Loucy (cell line): ENCODE data around the gene IL12RB1.

Experiments used
- H2AFZ ChIP-seq: fragments of 200-600 bp; sonication (generic); 2 replicates; pipeline ENCODE4 v1.6.0; 2016; ENCODE audit warnings: antibody characterized with exemption, mild to moderate bottlenecking, low read length, moderate library complexity
- H3F3A ChIP-seq: fragments of 200-600 bp; 2 replicates; pipeline ENCODE4 v1.6.0; 2016; ENCODE audit warnings: antibody characterized with exemption, low read depth, mild to moderate bottlenecking
- H3K27me3 ChIP-seq: fragments of 200-600 bp; sonication (generic); 2 replicates; pipeline ENCODE4 v1.6.1; 2014; ENCODE audit warnings: low read length, mild to moderate bottlenecking; ENCODE audit not compliant: insufficient read depth, poor library complexity, severe bottlenecking
- H3K36me3 ChIP-seq: fragments of 200-600 bp; sonication (generic); 2 replicates; pipeline ENCODE4 v1.6.1; 2016; ENCODE audit warnings: low read length; ENCODE audit not compliant: insufficient read depth
- H3K4me1 ChIP-seq: fragments of 200-600 bp; sonication (generic); 2 replicates; pipeline ENCODE4 v1.5.1; 2014; ENCODE audit warnings: low read length, mild to moderate bottlenecking; ENCODE audit not compliant: insufficient read depth, poor library complexity, severe bottlenecking
- H3K4me2 ChIP-seq: fragments of 200-600 bp; sonication (generic); 2 replicates; pipeline ENCODE4 v1.6.0; 2014; ENCODE audit warnings: antibody characterized with exemption, low read length, low read depth, mild to moderate bottlenecking; ENCODE audit not compliant: poor library complexity, severe bottlenecking
- H3K4me3 ChIP-seq: fragments of 200-600 bp; sonication (generic); 2 replicates; pipeline ENCODE4 v1.5.1; 2014; ENCODE audit warnings: low read length, mild to moderate bottlenecking, mixed read lengths; ENCODE audit not compliant: poor library complexity, severe bottlenecking
- H3K79me2 ChIP-seq: fragments of 200-600 bp; sonication (generic); 2 replicates; pipeline ENCODE4 v1.6.1; 2014; ENCODE audit warnings: low read length; ENCODE audit not compliant: insufficient read depth
- H3K9ac ChIP-seq: fragments of 200-600 bp; sonication (generic); 2 replicates; pipeline ENCODE4 v1.6.0; 2014; ENCODE audit warnings: mild to moderate bottlenecking, low read depth, low read length, moderate library complexity; ENCODE audit not compliant: poor library complexity, severe bottlenecking
- H3K9me2 ChIP-seq: fragments of 200-600 bp; sonication (generic); replicated peaks from 2 replicates; pipeline ENCODE4 v1.6.1; 2016; ENCODE audit warnings: low read depth, low read length, mixed read lengths
- H3K9me3 ChIP-seq: fragments of 200-600 bp; sonication (generic); 2 replicates; pipeline ENCODE4 v1.6.1; 2014; ENCODE audit warnings: mild to moderate bottlenecking, antibody characterized with exemption, low read length, low read depth; ENCODE audit not compliant: insufficient read depth
- H4K20me1 ChIP-seq: fragments of 200-600 bp; sonication (generic); 2 replicates; pipeline ENCODE4 v1.6.0; 2014; ENCODE audit warnings: antibody characterized with exemption, low read length, mild to moderate bottlenecking; ENCODE audit not compliant: insufficient read depth, poor library complexity, severe bottlenecking
- EZH2phosphoT487 ChIP-seq: fragments of 200-600 bp; IDR thresholded peaks from 2 replicates; pipeline ENCODE4 v1.6.1; 2018; ENCODE audit warnings: antibody characterized with exemption, mild to moderate bottlenecking, moderate library complexity, borderline replicate concordance
- TF ChIP-seq, protein P1 (sequence below): fragments of 200-600 bp; sonication (generic); conservative IDR thresholded peaks from 2 replicates; pipeline ENCODE4 v1.5.1; 2014; ENCODE audit warnings: mild to moderate bottlenecking, antibody characterized with exemption, low read length

Gene IL12RB1

DNA sequence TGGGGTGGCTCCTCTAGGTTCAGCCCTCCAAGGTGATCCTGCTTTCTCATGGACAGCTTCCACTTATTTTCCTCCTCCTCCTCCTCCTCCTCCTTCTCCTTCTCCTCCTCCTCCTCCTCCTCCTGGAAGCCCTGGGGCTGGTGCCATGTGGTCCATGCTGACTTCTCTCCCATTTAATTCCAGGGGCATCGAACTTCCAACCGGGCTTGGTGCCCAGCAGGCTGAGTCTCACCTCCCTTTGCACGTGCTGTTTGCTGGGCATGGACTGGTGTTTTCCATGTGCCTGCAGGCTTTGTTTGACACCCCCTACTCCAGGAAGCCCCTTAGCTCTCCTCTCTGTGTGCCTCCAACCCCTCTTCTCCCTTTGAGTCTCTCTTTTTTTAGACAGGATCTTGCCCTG lies 14.5 kb upstream of the IL12RB1 start:
- Histone ChIP-seq H3K4me2 (no peak overlapping the region), H3K9me3 (no peaks in the 10 kb centered on the region), H3F3A (no peaks in the 10 kb centered on the region), H3K36me3 (no peaks in the 10 kb centered on the region), H4K20me1 (no peaks in the 10 kb centered on the region), H3K27me3 (no peaks in the 10 kb centered on the region), H3K79me2 (no peaks in the 10 kb centered on the region), H3K4me1 (peaks cover 18% of the 10 kb centered on the region), H3K4me3 (no peak overlapping the region), H3K9me2 (no peaks in the 10 kb centered on the region), H3K9ac (no peak overlapping the region), H2AFZ (no peak overlapping the region)
- TF ChIP-seq, protein P1, sequence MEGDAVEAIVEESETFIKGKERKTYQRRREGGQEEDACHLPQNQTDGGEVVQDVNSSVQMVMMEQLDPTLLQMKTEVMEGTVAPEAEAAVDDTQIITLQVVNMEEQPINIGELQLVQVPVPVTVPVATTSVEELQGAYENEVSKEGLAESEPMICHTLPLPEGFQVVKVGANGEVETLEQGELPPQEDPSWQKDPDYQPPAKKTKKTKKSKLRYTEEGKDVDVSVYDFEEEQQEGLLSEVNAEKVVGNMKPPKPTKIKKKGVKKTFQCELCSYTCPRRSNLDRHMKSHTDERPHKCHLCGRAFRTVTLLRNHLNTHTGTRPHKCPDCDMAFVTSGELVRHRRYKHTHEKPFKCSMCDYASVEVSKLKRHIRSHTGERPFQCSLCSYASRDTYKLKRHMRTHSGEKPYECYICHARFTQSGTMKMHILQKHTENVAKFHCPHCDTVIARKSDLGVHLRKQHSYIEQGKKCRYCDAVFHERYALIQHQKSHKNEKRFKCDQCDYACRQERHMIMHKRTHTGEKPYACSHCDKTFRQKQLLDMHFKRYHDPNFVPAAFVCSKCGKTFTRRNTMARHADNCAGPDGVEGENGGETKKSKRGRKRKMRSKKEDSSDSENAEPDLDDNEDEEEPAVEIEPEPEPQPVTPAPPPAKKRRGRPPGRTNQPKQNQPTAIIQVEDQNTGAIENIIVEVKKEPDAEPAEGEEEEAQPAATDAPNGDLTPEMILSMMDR: no peak
- no peak for TF ChIP-seq EZH2phosphoT487

DNA sequence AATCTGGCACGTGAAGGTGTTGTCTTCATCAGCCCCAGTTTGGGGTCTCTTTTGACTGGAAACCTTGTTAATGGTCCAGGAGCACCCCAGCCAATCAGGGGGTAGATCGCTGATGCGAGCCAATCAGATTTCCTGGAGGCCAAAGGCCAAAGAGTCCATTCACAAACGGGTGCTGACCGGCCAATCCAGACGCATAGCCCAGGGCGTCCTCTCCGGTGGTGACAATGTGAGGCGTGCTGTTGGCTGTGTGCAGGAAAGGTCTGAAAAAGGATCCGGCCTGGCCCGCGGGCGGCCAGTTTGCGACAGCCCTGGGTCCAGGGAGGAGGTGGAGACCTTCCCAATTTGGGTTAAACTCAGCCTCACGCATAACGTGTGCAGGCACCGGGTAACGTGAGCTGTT lies 14.0 kb upstream of the IL12RB1 start:
- Histone ChIP-seq H3K4me2 (no peak overlapping the region), H3K9me3 (no peaks in the 10 kb centered on the region), H3K9ac (no peak overlapping the region), H4K20me1 (no peaks in the 10 kb centered on the region), H3K4me1 (peaks cover 18% of the 10 kb centered on the region), H3K4me3 (no peak overlapping the region), H3K36me3 (no peaks in the 10 kb centered on the region), H2AFZ (no peak overlapping the region), H3K27me3 (no peaks in the 10 kb centered on the region), H3K9me2 (no peaks in the 10 kb centered on the region), H3F3A (no peaks in the 10 kb centered on the region; the same call in 1 of the 2 replicates), H3K79me2 (no peaks in the 10 kb centered on the region)
- TF ChIP-seq, protein P1: no peak
- no peak for TF ChIP-seq EZH2phosphoT487

DNA sequence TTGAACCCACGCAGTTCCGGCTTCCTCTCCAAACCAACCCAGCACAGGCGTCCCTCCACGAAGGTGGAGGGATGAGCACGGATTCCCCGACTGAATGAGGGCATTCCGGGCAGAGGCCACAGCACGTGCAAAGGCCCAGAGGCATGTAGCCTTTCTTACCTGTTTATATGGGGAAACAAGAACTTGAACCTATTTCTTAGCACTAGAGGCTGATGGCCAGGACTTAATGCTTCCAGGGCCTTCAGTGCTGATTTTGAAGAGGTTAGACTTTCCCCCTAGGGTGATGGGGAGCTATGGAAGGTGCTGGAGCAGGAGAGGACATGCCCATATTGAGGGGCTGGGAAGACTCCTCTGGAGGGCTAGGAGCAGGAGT lies 12.9 kb upstream of the IL12RB1 start:
- H3F3A ChIP-seq: peaks cover 3% of the 10 kb centered on the region; the same call in 1 of the 2 replicates
- no peaks in the 10 kb centered on the region for H3K27me3 ChIP-seq
- H2AFZ ChIP-seq: no peak overlapping the region
- no peak overlapping the region for H3K4me2 ChIP-seq
- no peaks in the 10 kb centered on the region for H3K79me2 ChIP-seq
- TF ChIP-seq EZH2phosphoT487: no peak
- TF ChIP-seq, protein P1: no peak
- no peak overlapping the region for H3K4me3 ChIP-seq
- H4K20me1 ChIP-seq: no peaks in the 10 kb centered on the region
- H3K9me2 ChIP-seq: no peaks in the 10 kb centered on the region
- H3K4me1 ChIP-seq: peaks cover 16% of the 10 kb centered on the region
- H3K36me3 ChIP-seq: no peaks in the 10 kb centered on the region
- no peaks in the 10 kb centered on the region for H3K9me3 ChIP-seq
- no peak overlapping the region for H3K9ac ChIP-seq
